ENCODE results near the gene AGPAT4. TPM values are rescaled to one million over a fixed set of nuclear protein-coding genes. Genes with fewer than 3 reads are reported as not detected.

The AGPAT4 gene
- polyA plus RNA-seq, 1 of the 3 experiments (the other 2 are of a cell fraction) = 3.9 TPM

GRCh38 chr6:161134550-161135298 is 139.1 kb downstream of the AGPAT4 start (continued):
- TF ChIP-seq SIN3A (IDR thresholded peaks at IDR 0.05; ENCODE audit: borderline replicate concordance, low read depth, low read length) (no peak), PBX3 (IDR thresholded peaks at IDR 0.05) (no peak), NRF1 (IDR thresholded peaks at IDR 0.05; ENCODE audit: low read depth, low read length) (no peak), TCF12 (IDR thresholded peaks at IDR 0.05) (no peak), TEAD4 (IDR thresholded peaks at IDR 0.05; ENCODE audit: borderline replicate concordance, insufficient read depth) (no peak)

GRCh38 chr6:161133963-161134362 is 139.9 kb downstream of the AGPAT4 start:
- POLR2A ChIA-PET = no interaction called here
- H3K27me3 ChIP-seq (ENCODE audit: insufficient read depth) = no peaks in the 10 kb centered on the region
- no peak for TF ChIP-seq PBX3 (IDR thresholded peaks at IDR 0.05)
- TF ChIP-seq TEAD4 (IDR thresholded peaks at IDR 0.05; ENCODE audit: borderline replicate concordance, insufficient read depth) = no peak
- TF ChIP-seq MAX (IDR thresholded peaks at IDR 0.05; ENCODE audit: low read depth) = no peak
- TF ChIP-seq GATA2 (CRISPR knock-in tag; IDR thresholded peaks at IDR 0.05) = no peak
- no peak for TF ChIP-seq RAD21 (IDR thresholded peaks at IDR 0.05; ENCODE audit: low read length)
- no peak for TF ChIP-seq RXRA (IDR thresholded peaks at IDR 0.05; ENCODE audit: borderline replicate concordance, low read depth)
- TF ChIP-seq USF2 (IDR thresholded peaks at IDR 0.05; ENCODE audit: borderline replicate concordance, low read depth, low read length) = no peak
- TF ChIP-seq MXI1 (IDR thresholded peaks at IDR 0.05; ENCODE audit: low read depth, low read length) = no peak
- TF ChIP-seq ELF1 (IDR thresholded peaks at IDR 0.05) = no peak
- no peak for TF ChIP-seq FOXJ3 (CRISPR knock-in tag; IDR thresholded peaks at IDR 0.05)
- TF ChIP-seq TAF1 (IDR thresholded peaks at IDR 0.05; ENCODE audit: borderline replicate concordance, low read depth, low read length) = no peak
- TF ChIP-seq JUND (IDR thresholded peaks at IDR 0.05) = no peak
- TF ChIP-seq REST (IDR thresholded peaks at IDR 0.05; ENCODE audit: low read depth, low read length) = no peak
- TF ChIP-seq SIN3A (IDR thresholded peaks at IDR 0.05; ENCODE audit: borderline replicate concordance, low read depth, low read length) = no peak
- no peak for TF ChIP-seq ZBTB33 (IDR thresholded peaks at IDR 0.05; ENCODE audit: borderline replicate concordance, low read depth)
- TF ChIP-seq NRF1 (IDR thresholded peaks at IDR 0.05; ENCODE audit: low read depth, low read length) = no peak
- TF ChIP-seq TCF12 (IDR thresholded peaks at IDR 0.05) = no peak
- WGBS (ENCODE audit: low lambda C conversion rate) = 92% methylated on average over 9 of the region's 9 CpGs
- H3K9me2 ChIP-seq = no peaks in the 10 kb centered on the region
- no peaks in the 10 kb centered on the region for H3K79me2 ChIP-seq (ENCODE audit: insufficient read depth)
- DNase-seq = no peak
- no peak overlapping the region for H3K27ac ChIP-seq (ENCODE audit: low read depth in 2 of 2, low read length in 1 of 2)
- no peak overlapping the region for H3K4me2 ChIP-seq
- no peak overlapping the region for H2AFZ ChIP-seq (ENCODE audit: low read depth)
- H3F3A ChIP-seq (replicated peaks; ENCODE audit: insufficient read depth) = no peaks in the 10 kb centered on the region
- H3K36me3 ChIP-seq (replicated peaks in 1 of 2; ENCODE audit: control insufficient read depth in 1 of 2, insufficient read depth in 2 of 2, low read length in 1 of 2) = peaks cover 10 to 19% of the 10 kb centered on the region in 2 experiments
- CTCF ChIA-PET = interaction anchor here (1.4 kb wide), 1 partner anchor 240 kb away, joined by 4 read pairs; no protein-coding TSS in a partner anchor
- no peaks in the 10 kb centered on the region for H3K9me3 ChIP-seq
- no peaks in the 10 kb centered on the region for H4K20me1 ChIP-seq (ENCODE audit: insufficient read depth)
- H3K4me3 ChIP-seq (ENCODE audit: low read depth in 2 of 2, low read length in 1 of 2) = no peak overlapping the region
- H3K9ac ChIP-seq = no peak overlapping the region
- no peaks in the 10 kb centered on the region for H3K4me1 ChIP-seq (ENCODE audit: control insufficient read depth in 1 of 2, insufficient read depth in 2 of 2, low read depth in 1 of 2, low read length in 1 of 2)
